CD4-positive, alpha-beta T cell (primary cell): ENCODE data around the gene C17orf75. TPM values are rescaled to one million over a fixed set of nuclear protein-coding genes. Genes with fewer than 3 reads are reported as not detected.
A peak's percentile ranks its signal among the peaks of the same experiment; 100 is the strongest.

Source experiments
- ATAC-seq: fragments of 200-7000 bp; cut with Tn5 transposase; one replicate; pipeline ENCODE4 v1.10.0; 2022; ENCODE audit warnings: mild to moderate bottlenecking; ENCODE audit not compliant: poor library complexity
- CTCF ChIA-PET: fragments of 350-600 bp; sonication (Branson Sonifier 250); formaldehyde crosslinking; loops from one replicate; lab custom pipeline; 2021; ENCODE audit warnings: antibody characterized with exemption, inconsistent platforms; lab: Charles Lee
- POLR2A ChIA-PET: fragments of 350-600 bp; sonication (Branson Sonifier 250); formaldehyde crosslinking; loops from one replicate; lab custom pipeline; 2021; ENCODE audit warnings: antibody characterized with exemption, inconsistent platforms; lab: Charles Lee
- DNase-seq, 14 experiments: peaks; one replicate each; pipeline ENCODE4 v3.0.0-alpha.2; 2013 to 2020; ENCODE audit warnings: mixed read lengths in 2 of 14
- H3K27ac ChIP-seq, 2 donors: one replicate each; pipeline versions ENCODE4 v1.5.1 to v1.7.0; 2013; ENCODE audit warnings: low read length in 2 of 2, low read depth in 1 of 2, mild to moderate bottlenecking in 1 of 2
- H3K27me3 ChIP-seq, 2 experiments: 1 replicate in 1 of 2; 2 replicates in 1 of 2; pipeline versions ENCODE4 v1.6.1 to v1.7.0; 2013; ENCODE audit warnings: low read length in 2 of 2, control low read depth in 1 of 2, mild to moderate bottlenecking in 1 of 2, moderate library complexity in 1 of 2; ENCODE audit not compliant: insufficient read depth in 2 of 2, control insufficient read depth in 1 of 2
- H3K36me3 ChIP-seq: one replicate; pipeline ENCODE4 v1.6.1; 2013; ENCODE audit warnings: low read length, control low read depth; ENCODE audit not compliant: insufficient read depth
- H3K4me1 ChIP-seq: one replicate; pipeline ENCODE4 v1.6.1; 2013; ENCODE audit warnings: low read length, control low read depth; ENCODE audit not compliant: insufficient read depth
- H3K4me3 ChIP-seq: one replicate; pipeline ENCODE4 v1.5.1; 2013; ENCODE audit warnings: mild to moderate bottlenecking, low read length, moderate library complexity
- H3K9me3 ChIP-seq, 2 experiments: 1 replicate in 1 of 2; 2 replicates in 1 of 2; pipeline versions ENCODE4 v1.6.1 to v1.7.0; 2013; ENCODE audit warnings: low read length in 2 of 2, mild to moderate bottlenecking in 2 of 2, control low read depth in 1 of 2, moderate library complexity in 1 of 2; ENCODE audit not compliant: control insufficient read depth in 1 of 2, insufficient read depth in 1 of 2
- H3K27ac Mint-ChIP-seq: one replicate; pipeline ENCODE4 v1.8.0; 2020; ENCODE audit warnings: mixed read lengths
- H3K27me3 Mint-ChIP-seq: one replicate; pipeline ENCODE4 v1.8.0; 2021; ENCODE audit warnings: mixed read lengths
- H3K36me3 Mint-ChIP-seq: one replicate; pipeline ENCODE4 v1.8.0; 2021; ENCODE audit warnings: low read depth, mixed read lengths
- H3K4me1 Mint-ChIP-seq: one replicate; pipeline ENCODE4 v1.8.0; 2021; ENCODE audit warnings: low read depth, mixed read lengths
- H3K4me3 Mint-ChIP-seq: one replicate; pipeline ENCODE4 v1.8.0; 2020; ENCODE audit warnings: mild to moderate bottlenecking, mixed read lengths
- H3K9me3 Mint-ChIP-seq: one replicate; pipeline ENCODE4 v1.8.0; 2020; ENCODE audit warnings: mixed read lengths
- intact Hi-C, 2 experiments: fragments of 100-400 bp; cut with DNase I in 1 of 2; cut with micrococcal nuclease in 1 of 2; formaldehyde crosslinking; loops; one replicate each; pipeline versions ENCODE4 v1.15.1 to v1.9.0; 2023 to 2025; cut with DNase I, micrococcal nuclease
- total RNA-seq, 174 experiments: library from RNA in 2 of 174; stranded (reverse) in 2 of 174; gene quantifications; one replicate each; pipeline ENCODE4 v1.2.3 and lab custom pipeline; 2021 to 2026
- TF ChIP-seq, protein P1 (sequence below): fragments of 200-600 bp; IDR thresholded peaks from one replicate; pipeline ENCODE4 v1.8.0; 2022; ENCODE audit warnings: antibody characterized with exemption, mild to moderate bottlenecking

Gene C17orf75
- total RNA-seq, 2 experiments from 2014 or later, result 12.8 to 15.9 TPM

- H3K4me3 ChIP-seq, result peak overlapping the region; percentile 91
- CTCF ChIA-PET, result interaction anchor here (1.0 to 2.1 kb wide), 5 partner anchors 9 to 526 kb away, joined by 3 to 7 read pairs (median 4); partner anchors contain the start of genes C17orf75, MYO1D and PSMD11
- no peaks in the 10 kb centered on the region for H3K27me3 ChIP-seq
- H3K27me3 Mint-ChIP-seq, result no peaks in the 10 kb centered on the region
- ATAC-seq (peak; percentile 30), DNase-seq (peak in 11 of 14 experiments; percentile 9 to 83 (median 36))
- peak overlapping the region; percentile 98 to 99 for H3K27ac ChIP-seq
- peaks cover 64% of the 10 kb centered on the region for H3K36me3 Mint-ChIP-seq
- TF ChIP-seq, protein P1, sequence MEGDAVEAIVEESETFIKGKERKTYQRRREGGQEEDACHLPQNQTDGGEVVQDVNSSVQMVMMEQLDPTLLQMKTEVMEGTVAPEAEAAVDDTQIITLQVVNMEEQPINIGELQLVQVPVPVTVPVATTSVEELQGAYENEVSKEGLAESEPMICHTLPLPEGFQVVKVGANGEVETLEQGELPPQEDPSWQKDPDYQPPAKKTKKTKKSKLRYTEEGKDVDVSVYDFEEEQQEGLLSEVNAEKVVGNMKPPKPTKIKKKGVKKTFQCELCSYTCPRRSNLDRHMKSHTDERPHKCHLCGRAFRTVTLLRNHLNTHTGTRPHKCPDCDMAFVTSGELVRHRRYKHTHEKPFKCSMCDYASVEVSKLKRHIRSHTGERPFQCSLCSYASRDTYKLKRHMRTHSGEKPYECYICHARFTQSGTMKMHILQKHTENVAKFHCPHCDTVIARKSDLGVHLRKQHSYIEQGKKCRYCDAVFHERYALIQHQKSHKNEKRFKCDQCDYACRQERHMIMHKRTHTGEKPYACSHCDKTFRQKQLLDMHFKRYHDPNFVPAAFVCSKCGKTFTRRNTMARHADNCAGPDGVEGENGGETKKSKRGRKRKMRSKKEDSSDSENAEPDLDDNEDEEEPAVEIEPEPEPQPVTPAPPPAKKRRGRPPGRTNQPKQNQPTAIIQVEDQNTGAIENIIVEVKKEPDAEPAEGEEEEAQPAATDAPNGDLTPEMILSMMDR, result no peak
- H3K27ac Mint-ChIP-seq, result peak overlapping the region; percentile 95
- H3K36me3 ChIP-seq, result peaks cover 35% of the 10 kb centered on the region
- intact Hi-C loops, result loop anchor here (1.0 to 10.0 kb wide), 4 partner anchors 91 to 524 kb away; partner anchors contain the start of genes PSMD11 (in 2 of the 2), MYO1D (in 1 of the 2) and UTP6 (in 1 of the 2)
- no peaks in the 10 kb centered on the region for H3K9me3 ChIP-seq
- peaks cover 49% of the 10 kb centered on the region for H3K4me1 Mint-ChIP-seq
- peak overlapping the region; percentile 95 for H3K4me3 Mint-ChIP-seq
- POLR2A ChIA-PET, result interaction anchor here (0.6 to 2.8 kb wide), 8 partner anchors 10 to 450 kb away, joined by 3 to 33 read pairs (median 4); partner anchors contain the start of genes C17orf75, CDK5R1 and PSMD11
- no peaks in the 10 kb centered on the region for H3K9me3 Mint-ChIP-seq
- peaks cover 52% of the 10 kb centered on the region for H3K4me1 ChIP-seq
Measured at GRCh38 chr17:32350666-32351418, 8.9 kb upstream of the C17orf75 start.

- peaks cover 56% of the 10 kb centered on the region for H3K36me3 Mint-ChIP-seq
- Histone ChIP-seq H3K4me1 (peaks cover 44% of the 10 kb centered on the region), H3K27ac (peak within 1 kb of the TSS; percentile 98 to 99), H3K9me3 (no peaks in the 10 kb centered on the region), H3K36me3 (peaks cover 27% of the 10 kb centered on the region), H3K4me3 (peak within 1 kb of the TSS; percentile 91), H3K27me3 (no peaks in the 10 kb centered on the region)
- H3K4me3 Mint-ChIP-seq, result peak within 1 kb of the TSS; percentile 95
- H3K27me3 Mint-ChIP-seq, result no peaks in the 10 kb centered on the region
- H3K4me1 Mint-ChIP-seq, result peaks cover 41% of the 10 kb centered on the region
- TF ChIP-seq, protein P1, result no peak
- ATAC-seq, result peak; percentile 97
- intact Hi-C loops, result loop anchor here (1.0 to 10.0 kb wide), 5 partner anchors 92 to 525 kb away; partner anchors contain the start of genes PSMD11 (in 2 of the 2), LRRC37B (in 1 of the 2), MYO1D (in 1 of the 2) and UTP6 (in 1 of the 2)
- DNase-seq, result peak; percentile 90 to 98 (median 93)
- CTCF ChIA-PET, result interaction anchor here (1.0 to 2.1 kb wide), 4 partner anchors 9 to 527 kb away, joined by 3 to 7 read pairs (median 4); partner anchors contain the start of genes C17orf75 and MYO1D
- H3K9me3 Mint-ChIP-seq, result no peaks in the 10 kb centered on the region
- POLR2A ChIA-PET, result interaction anchor here (1.0 to 2.8 kb wide), 5 partner anchors 9 to 94 kb away, joined by 3 to 33 read pairs (median 4); partner anchors contain the start of genes C17orf75 and PSMD11
- peak within 1 kb of the TSS; percentile 95 for H3K27ac Mint-ChIP-seq
Measured at GRCh38 chr17:32349854-32350665, 8.1 kb upstream of the C17orf75 start, which contains the start of gene ZNF207. Gene ZNF207, plus strand, starts transcription at chr17:32350157. Its CDS starts 129 bp downstream, at chr17:32350286.

- TF ChIP-seq, protein P1, result no peak
- POLR2A ChIA-PET, result interaction anchor here (2.8 kb wide), 1 partner anchor 8 kb away, joined by 33 read pairs; the partner anchor contains the start of gene C17orf75
- Histone ChIP-seq H3K36me3 (peaks cover 21% of the 10 kb centered on the region), H3K4me3 (peak overlapping the region; percentile 91), H3K9me3 (no peaks in the 10 kb centered on the region), H3K27ac (peak overlapping the region; percentile 98 to 99), H3K27me3 (no peaks in the 10 kb centered on the region), H3K4me1 (peaks cover 38% of the 10 kb centered on the region)
- Mint-ChIP-seq H3K9me3 (no peaks in the 10 kb centered on the region), H3K36me3 (peaks cover 50% of the 10 kb centered on the region), H3K4me1 (peaks cover 35% of the 10 kb centered on the region), H3K4me3 (peak overlapping the region; percentile 95), H3K27ac (peak overlapping the region; percentile 95), H3K27me3 (no peaks in the 10 kb centered on the region)
- CTCF ChIA-PET, result interaction anchor here (2.0 kb wide), 1 partner anchor 95 kb away, joined by 6 read pairs; the partner anchor contains the start of gene PSMD11
- DNase-seq, result peak in 6 of 14 experiments; percentile 4 to 24 (median 9)
- ATAC-seq, result peak; percentile 15
- intact Hi-C loops, result loop anchor here in 1 of 2 experiments (10.0 kb wide), 1 partner anchor 345 kb away; the partner anchor contains the start of gene LRRC37B
Measured at GRCh38 chr17:32349503-32349853, 7.5 kb upstream of the C17orf75 start.
